K562 (cell line): ENCODE results near the gene KPTN. TPM values are rescaled to one million over a fixed set of nuclear protein-coding genes. Genes with fewer than 3 reads are reported as not detected.

ENCODE experiments used
- ARID1B ChIP-seq: fragments of 450-650 bp; IDR thresholded peaks from 2 replicates; pipeline ENCODE4 v1.6.1; 2016; ENCODE audit warnings: antibody characterized with exemption, mild to moderate bottlenecking, inconsistent platforms
- ARID2 ChIP-seq: fragments of 450-650 bp; IDR thresholded peaks from 2 replicates; pipeline ENCODE4 v1.6.1; 2017; ENCODE audit warnings: antibody characterized with exemption, mild to moderate bottlenecking
- BCOR ChIP-seq: fragments of 450-650 bp; IDR thresholded peaks from 2 replicates; pipeline ENCODE4 v1.6.1; 2016
- CCNT2 ChIP-seq: IDR thresholded peaks from 2 replicates; pipeline ENCODE4 v1.6.1; 2011; ENCODE audit warnings: borderline replicate concordance, low read depth, mild to moderate bottlenecking, moderate library complexity, mixed read lengths, low read length; ENCODE audit not compliant: insufficient read length; ENCODE audit errors: extremely low read depth
- FOXA1 ChIP-seq: fragments of 450-650 bp; IDR thresholded peaks from 2 replicates; pipeline ENCODE4 v1.6.1; 2016; ENCODE audit warnings: mild to moderate bottlenecking, borderline replicate concordance
- FOXK2 ChIP-seq, 2 experiments: fragments of 450-650 bp; IDR thresholded peaks in 1 of 2; conservative IDR thresholded peaks in 1 of 2; 2 replicates each; pipeline ENCODE4 v1.6.1; 2016; ENCODE audit warnings: low read depth in 2 of 2, mild to moderate bottlenecking in 1 of 2
- GATAD2A ChIP-seq: fragments of 450-650 bp; IDR thresholded peaks from 2 replicates; pipeline ENCODE4 v1.6.1; 2017
- HNRNPL ChIP-seq: fragments of 200-400 bp; formaldehyde crosslinking; IDR thresholded peaks from 2 replicates; pipeline ENCODE4 v1.6.1; 2017; ENCODE audit warnings: low read depth, mild to moderate bottlenecking, low read length
- ILF3 ChIP-seq: fragments of 450-650 bp; IDR thresholded peaks from 2 replicates; pipeline ENCODE4 v1.6.1; 2018; ENCODE audit warnings: antibody characterized with exemption, mild to moderate bottlenecking, moderate library complexity, borderline replicate concordance
- KAT8 ChIP-seq: fragments of 450-650 bp; IDR thresholded peaks from 2 replicates; pipeline ENCODE4 v1.6.1; 2016; ENCODE audit warnings: low read depth, mild to moderate bottlenecking
- KLF10 ChIP-seq: fragments of 250-450 bp; sonication (Bioruptor Pico); IDR thresholded peaks from 2 replicates; pipeline ENCODE4 v1.6.1; 2021; ENCODE audit warnings: matching md5 sums
- PCBP1 ChIP-seq: fragments of 200-400 bp; formaldehyde crosslinking; IDR thresholded peaks from 2 replicates; pipeline ENCODE4 v1.6.1; 2018; ENCODE audit warnings: mild to moderate bottlenecking, low read depth, low read length; ENCODE audit not compliant: poor library complexity, severe bottlenecking
- PML ChIP-seq: IDR thresholded peaks from 2 replicates; pipeline ENCODE4 v1.6.1; 2012; ENCODE audit warnings: low read length, inconsistent platforms
- SIN3A ChIP-seq, 2 experiments: fragments of 150-350 bp in 1 of 2; IDR thresholded peaks; 2 replicates each; pipeline ENCODE4 v1.6.1; 2011 to 2016; ENCODE audit warnings: borderline replicate concordance in 2 of 2, low read depth in 2 of 2, low read length in 2 of 2, mild to moderate bottlenecking in 2 of 2, moderate library complexity in 2 of 2; ENCODE audit not compliant: control insufficient read depth in 1 of 2
- YY1 ChIP-seq, 3 experiments: IDR thresholded peaks; 2 replicates each; pipeline ENCODE4 v1.6.1; 2011; ENCODE audit warnings: low read length in 2 of 3, mild to moderate bottlenecking in 2 of 3, moderate library complexity in 2 of 3, borderline replicate concordance in 1 of 3, control low read depth in 1 of 3, low read depth in 1 of 3; ENCODE audit not compliant: insufficient read depth in 3 of 3, insufficient replicate concordance in 2 of 3, control insufficient read depth in 1 of 3, insufficient read length in 1 of 3; ENCODE audit errors: extremely low read depth in 1 of 3
- ZBTB1 ChIP-seq: sonication (generic); formaldehyde crosslinking; IDR thresholded peaks from 2 replicates; pipeline ENCODE4 v1.8.1; 2023; ENCODE audit warnings: missing genetic modification reagents, low read depth, mild to moderate bottlenecking, borderline replicate concordance
- ZNF408 ChIP-seq: fragments of 250-450 bp; sonication (Bioruptor Pico); IDR thresholded peaks from 2 replicates; pipeline ENCODE4 v1.4.0; 2020; ENCODE audit warnings: low read depth, mild to moderate bottlenecking, moderate library complexity
- polyA plus RNA-seq, 8 experiments: library from polyadenylated mRNA; depleted of rRNA in 4 of 8; stranded (reverse) in 5 of 8; unstranded in 3 of 8; fragments of >200 nt; fragmentation: Nextera tagmentation in 2 of 8; fragmentation: Illumina TruSeq in 1 of 8; extraction: Ambion mirVana in 2 of 8; extraction: Trizol in 1 of 8; gene quantifications; 2 replicates each; pipeline versions ENCODE4 v1.2.1 to v1.2.3, GENCODE V29; 2011 to 2014; ENCODE audit warnings: inconsistent platforms in 1 of 8, missing spikeins in 1 of 8
- total RNA-seq, 7 experiments: library from RNA; depleted of rRNA in 6 of 7; stranded (reverse); fragments of >200 nt in 6 of 7; fragmentation: Illumina TruSeq in 2 of 7; extraction: Trizol in 2 of 7; gene quantifications; 2 replicates each; pipeline versions ENCODE4 v1.2.1 to v1.2.3, GENCODE V29; 2011 to 2021; ENCODE audit warnings: low replicate concordance in 1 of 7
- TF ChIP-seq, protein P1 (sequence below): fragments of 450-650 bp; IDR thresholded peaks from 2 replicates; pipeline ENCODE4 v1.7.1; 2018; ENCODE audit warnings: mild to moderate bottlenecking, low read depth; ENCODE audit not compliant: partially characterized antibody
- TF ChIP-seq, protein P2 (sequence below): fragments of 250-450 bp; sonication (Bioruptor Pico); IDR thresholded peaks from 2 replicates; pipeline ENCODE4 v1.5.0; 2021; ENCODE audit warnings: mild to moderate bottlenecking, borderline replicate concordance
- TF ChIP-seq, protein P3 (sequence below): fragments of 250-450 bp; sonication (Bioruptor Pico); IDR thresholded peaks from 2 replicates; pipeline ENCODE4 v1.4.0; 2020; ENCODE audit warnings: mild to moderate bottlenecking

The KPTN gene
- total and polyA plus RNA-seq, 9 of the 15 experiments (the other 6 are each of a cell fraction or from before 2014, with no cell fraction given), result 0.56 to 18.2 (median 8.5) TPM

DNA sequence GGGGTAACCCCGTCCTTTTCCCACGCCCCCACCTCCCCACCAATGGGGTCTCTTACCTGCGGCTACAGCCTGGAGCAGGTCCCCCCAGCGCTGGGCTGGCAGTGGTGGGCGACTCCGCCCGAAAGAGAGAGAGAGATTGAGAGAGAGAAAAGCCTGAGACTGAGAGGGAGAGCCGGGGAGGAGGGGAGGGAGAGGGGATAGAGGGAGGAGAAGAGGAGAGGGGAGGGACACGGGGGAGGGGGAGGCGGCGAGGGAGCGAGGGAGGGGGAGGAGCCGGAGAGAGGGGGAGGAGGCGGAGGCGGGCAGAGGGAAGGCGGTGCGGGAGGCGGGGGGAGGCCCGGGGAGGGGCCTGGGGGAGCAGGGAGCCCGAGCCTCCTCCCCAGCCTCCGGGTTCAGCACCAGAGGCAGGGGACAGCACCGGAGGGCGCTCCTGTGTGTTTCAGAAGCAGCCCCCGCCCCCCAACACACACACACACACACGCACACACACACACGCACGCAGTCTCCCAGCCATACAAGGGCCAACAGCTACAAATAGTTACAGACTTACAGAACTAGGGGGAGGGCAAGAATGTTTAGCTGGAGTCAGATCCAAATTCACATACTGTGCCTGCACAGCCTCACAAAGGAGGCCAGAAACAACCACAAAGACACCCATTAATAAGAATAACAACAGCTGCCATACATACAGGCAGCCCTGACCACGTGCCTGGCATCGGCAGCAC is 12.1 kb downstream of the KPTN start, which contains the start of gene SLC8A2 (continued):
- no peak for TF ChIP-seq ZBTB1 (CRISPR knock-in tag)
- 0 out of 2 replicates have a peak, but pooled peaks have one; percentile 36 for TF ChIP-seq BCOR
- peak; percentile 63; the same call in 1 of the 2 replicates for TF ChIP-seq ARID2
- TF ChIP-seq HNRNPL, result no peak
- no peak for TF ChIP-seq ZNF408 (CRISPR knock-in tag)
- TF ChIP-seq, protein P1, sequence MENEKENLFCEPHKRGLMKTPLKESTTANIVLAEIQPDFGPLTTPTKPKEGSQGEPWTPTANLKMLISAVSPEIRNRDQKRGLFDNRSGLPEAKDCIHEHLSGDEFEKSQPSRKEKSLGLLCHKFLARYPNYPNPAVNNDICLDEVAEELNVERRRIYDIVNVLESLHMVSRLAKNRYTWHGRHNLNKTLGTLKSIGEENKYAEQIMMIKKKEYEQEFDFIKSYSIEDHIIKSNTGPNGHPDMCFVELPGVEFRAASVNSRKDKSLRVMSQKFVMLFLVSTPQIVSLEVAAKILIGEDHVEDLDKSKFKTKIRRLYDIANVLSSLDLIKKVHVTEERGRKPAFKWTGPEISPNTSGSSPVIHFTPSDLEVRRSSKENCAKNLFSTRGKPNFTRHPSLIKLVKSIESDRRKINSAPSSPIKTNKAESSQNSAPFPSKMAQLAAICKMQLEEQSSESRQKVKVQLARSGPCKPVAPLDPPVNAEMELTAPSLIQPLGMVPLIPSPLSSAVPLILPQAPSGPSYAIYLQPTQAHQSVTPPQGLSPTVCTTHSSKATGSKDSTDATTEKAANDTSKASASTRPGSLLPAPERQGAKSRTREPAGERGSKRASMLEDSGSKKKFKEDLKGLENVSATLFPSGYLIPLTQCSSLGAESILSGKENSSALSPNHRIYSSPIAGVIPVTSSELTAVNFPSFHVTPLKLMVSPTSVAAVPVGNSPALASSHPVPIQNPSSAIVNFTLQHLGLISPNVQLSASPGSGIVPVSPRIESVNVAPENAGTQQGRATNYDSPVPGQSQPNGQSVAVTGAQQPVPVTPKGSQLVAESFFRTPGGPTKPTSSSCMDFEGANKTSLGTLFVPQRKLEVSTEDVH, result peak; percentile 35
- TF ChIP-seq SIN3A (IDR thresholded peaks at IDR 0.05; ENCODE audit: borderline replicate concordance in 2 of 2, control insufficient read depth in 1 of 2, low read depth in 2 of 2, low read length in 2 of 2), result peak in 1 of 2 experiments; percentile 89; a peak in 1 of 4 replicates
- TF ChIP-seq ILF3, result no peak
- TF ChIP-seq FOXK2 (conservative IDR thresholded peaks at IDR 0.05 in 1 of 2, IDR thresholded peaks at IDR 0.05 in 1 of 2; ENCODE audit: low read depth in 2 of 2), result peak in 1 of 2 experiments; percentile 51; a peak in 2 of 4 replicates
- TF ChIP-seq GATAD2A, result peak; percentile 49; the same call in 1 of the 2 replicates
- TF ChIP-seq, protein P2, sequence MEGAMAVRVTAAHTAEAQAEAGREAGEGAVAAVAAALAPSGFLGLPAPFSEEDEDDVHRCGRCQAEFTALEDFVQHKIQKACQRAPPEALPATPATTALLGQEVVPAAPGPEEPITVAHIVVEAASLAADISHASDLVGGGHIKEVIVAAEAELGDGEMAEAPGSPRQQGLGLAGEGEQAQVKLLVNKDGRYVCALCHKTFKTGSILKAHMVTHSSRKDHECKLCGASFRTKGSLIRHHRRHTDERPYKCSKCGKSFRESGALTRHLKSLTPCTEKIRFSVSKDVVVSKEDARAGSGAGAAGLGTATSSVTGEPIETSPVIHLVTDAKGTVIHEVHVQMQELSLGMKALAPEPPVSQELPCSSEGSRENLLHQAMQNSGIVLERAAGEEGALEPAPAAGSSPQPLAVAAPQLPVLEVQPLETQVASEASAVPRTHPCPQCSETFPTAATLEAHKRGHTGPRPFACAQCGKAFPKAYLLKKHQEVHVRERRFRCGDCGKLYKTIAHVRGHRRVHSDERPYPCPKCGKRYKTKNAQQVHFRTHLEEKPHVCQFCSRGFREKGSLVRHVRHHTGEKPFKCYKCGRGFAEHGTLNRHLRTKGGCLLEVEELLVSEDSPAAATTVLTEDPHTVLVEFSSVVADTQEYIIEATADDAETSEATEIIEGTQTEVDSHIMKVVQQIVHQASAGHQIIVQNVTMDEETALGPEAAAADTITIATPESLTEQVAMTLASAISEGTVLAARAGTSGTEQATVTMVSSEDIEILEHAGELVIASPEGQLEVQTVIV, result no peak
- TF ChIP-seq, protein P3, sequence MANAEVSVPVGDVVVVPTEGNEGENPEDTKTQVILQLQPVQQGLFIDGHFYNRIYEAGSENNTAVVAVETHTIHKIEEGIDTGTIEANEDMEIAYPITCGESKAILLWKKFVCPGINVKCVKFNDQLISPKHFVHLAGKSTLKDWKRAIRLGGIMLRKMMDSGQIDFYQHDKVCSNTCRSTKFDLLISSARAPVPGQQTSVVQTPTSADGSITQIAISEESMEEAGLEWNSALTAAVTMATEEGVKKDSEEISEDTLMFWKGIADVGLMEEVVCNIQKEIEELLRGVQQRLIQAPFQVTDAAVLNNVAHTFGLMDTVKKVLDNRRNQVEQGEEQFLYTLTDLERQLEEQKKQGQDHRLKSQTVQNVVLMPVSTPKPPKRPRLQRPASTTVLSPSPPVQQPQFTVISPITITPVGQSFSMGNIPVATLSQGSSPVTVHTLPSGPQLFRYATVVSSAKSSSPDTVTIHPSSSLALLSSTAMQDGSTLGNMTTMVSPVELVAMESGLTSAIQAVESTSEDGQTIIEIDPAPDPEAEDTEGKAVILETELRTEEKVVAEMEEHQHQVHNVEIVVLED (CRISPR knock-in tag), result no peak
- no peak for TF ChIP-seq CCNT2
- no peak for TF ChIP-seq FOXA1
- TF ChIP-seq PCBP1, result no peak
- TF ChIP-seq ARID1B, result peak; percentile 58
- no peak for TF ChIP-seq PML
- no peak for TF ChIP-seq KAT8
- TF ChIP-seq YY1 (IDR thresholded peaks at IDR 0.05; ENCODE audit: borderline replicate concordance in 1 of 3, control insufficient read depth in 1 of 3, extremely low read depth in 1 of 3, insufficient read depth in 3 of 3, insufficient read length in 1 of 3, insufficient replicate concordance in 2 of 3, low read depth in 1 of 3, low read length in 2 of 3), result peak in 1 of 3 experiments; percentile 47
- TF ChIP-seq KLF10 (CRISPR knock-in tag), result no peak
